A549 (cell line): ENCODE measurements around the gene DTNB. TPM values are rescaled to one million over a fixed set of nuclear protein-coding genes. Genes with fewer than 3 reads are reported as not detected.

Experiments
- ATAC-seq, 2 experiments: fragments of 200-7000 bp in 1 of 2; fragments of >200 bp in 1 of 2; cut with Nextera tagmentation in 1 of 2; cut with Tn5 transposase in 1 of 2; 3 replicates each; pipeline versions ENCODE4 v1.8.0 to v1.9.1; 2018 to 2020; ENCODE audit warnings: mild to moderate bottlenecking in 1 of 2, moderate library complexity in 1 of 2
- CTCF ChIA-PET: fragments of 300-600 bp; sonication (Branson Sonifier 250); formaldehyde crosslinking; extraction: SDS; loops from one replicate; lab custom pipeline; 2021; ENCODE audit warnings: antibody characterized with exemption, inconsistent platforms; lab: Yijun Ruan, JAX
- POLR2A ChIA-PET: fragments of 350-600 bp; formaldehyde crosslinking; extraction: SDS; loops from one replicate; lab custom pipeline; 2021; ENCODE audit warnings: antibody characterized with exemption, inconsistent platforms; lab: Yijun Ruan, JAX
- DNase-seq, 2 experiments: peaks; one replicate each; pipeline versions ENCODE4 v3.0.0 to v3.0.0-alpha.2; 2011 to 2016; ENCODE audit warnings: low read depth in 1 of 2, low spot score in 1 of 2
- FAIRE-seq: peaks from 2 replicates; lab custom pipeline; 2011; peaks lifted over from hg19 to GRCh38; lab: Jason Lieb, UNC
- H3K27ac ChIP-seq, 2 experiments: fragments of >200 bp; sonication (Bioruptor Twin); formaldehyde crosslinking; 3 replicates each; pipeline ENCODE4 v1.5.1; 2016 to 2017
- H3K4me1 ChIP-seq: fragments of >200 bp; sonication (Bioruptor Twin); formaldehyde crosslinking; 3 replicates; pipeline ENCODE4 v1.6.1; 2016
- H3K4me2 ChIP-seq: fragments of >200 bp; sonication (Bioruptor Twin); formaldehyde crosslinking; 3 replicates; pipeline ENCODE4 v1.6.1; 2016
- H3K4me3 ChIP-seq: fragments of >200 bp; sonication (Bioruptor Twin); formaldehyde crosslinking; 3 replicates; pipeline ENCODE4 v1.5.1; 2016
- H3K9me3 ChIP-seq: fragments of >200 bp; sonication (Bioruptor Twin); formaldehyde crosslinking; 3 replicates; pipeline ENCODE4 v1.6.1; 2016
- CBX2 ChIP-seq: fragments of 200-600 bp; sonication (generic); IDR thresholded peaks from 2 replicates; pipeline ENCODE4 v1.6.1; 2016; ENCODE audit warnings: low read depth, mild to moderate bottlenecking, borderline replicate concordance
- CBX8 ChIP-seq: fragments of 200-600 bp; sonication (generic); IDR thresholded peaks from 2 replicates; pipeline ENCODE4 v1.6.1; 2016
- ELK1 ChIP-seq: fragments of 150-350 bp; IDR thresholded peaks from 2 replicates; pipeline ENCODE4 v1.6.1; 2014; ENCODE audit warnings: low read depth, mild to moderate bottlenecking, low read length
- EP300 ChIP-seq, 2 experiments: fragments of >200 bp; sonication (Bioruptor Twin); formaldehyde crosslinking; IDR thresholded peaks; 2 replicates in 1 of 2; 3 replicates in 1 of 2; pipeline ENCODE4 v1.6.1; 2016 to 2017
- HDAC2 ChIP-seq: fragments of 200-600 bp; sonication (generic); IDR thresholded peaks from 2 replicates; pipeline ENCODE4 v1.6.1; 2016
- HOXA7 ChIP-seq: fragments of 250-450 bp; sonication (Bioruptor Pico); IDR thresholded peaks from 2 replicates; pipeline ENCODE4 v1.5.0; 2020; ENCODE audit warnings: mild to moderate bottlenecking, moderate library complexity
- MAX ChIP-seq: IDR thresholded peaks from 2 replicates; pipeline ENCODE4 v1.6.1; 2012
- NFE2L2 ChIP-seq: fragments of 150-350 bp; conservative IDR thresholded peaks from 2 replicates; pipeline ENCODE4 v1.6.1; 2014; ENCODE audit warnings: low read length
- NPAS2 ChIP-seq: fragments of 250-450 bp; sonication (Bioruptor Pico); IDR thresholded peaks from 2 replicates; pipeline ENCODE4 v1.8.0; 2022; ENCODE audit warnings: mild to moderate bottlenecking, moderate library complexity, borderline replicate concordance
- NR3C1 ChIP-seq: fragments of >200 bp; sonication (Bioruptor Twin); formaldehyde crosslinking; IDR thresholded peaks from 3 replicates; pipeline ENCODE4 v1.6.1; 2017
- PBX3 ChIP-seq: IDR thresholded peaks from 2 replicates; pipeline ENCODE4 v1.6.1; 2012
- PHF8 ChIP-seq: fragments of 200-600 bp; sonication (generic); IDR thresholded peaks from 2 replicates; pipeline ENCODE4 v1.6.1; 2016; ENCODE audit warnings: low read depth, mild to moderate bottlenecking, antibody characterized with exemption, moderate library complexity, borderline replicate concordance
- POLR2A ChIP-seq: IDR thresholded peaks from 2 replicates; pipeline ENCODE4 v1.6.1; 2012; ENCODE audit warnings: mild to moderate bottlenecking, low read length
- POLR2AphosphoS2 ChIP-seq: conservative IDR thresholded peaks from 2 replicates; pipeline ENCODE4 v1.6.1; 2012; ENCODE audit warnings: low read length, improper control_type of control experiment, inconsistent platforms
- RAD21 ChIP-seq, 2 experiments: fragments of >200 bp in 1 of 2; sonication (Bioruptor Twin) in 1 of 2; formaldehyde crosslinking in 1 of 2; IDR thresholded peaks in 1 of 2; conservative IDR thresholded peaks in 1 of 2; 2 replicates in 1 of 2; 3 replicates in 1 of 2; pipeline ENCODE4 v1.6.1; 2012 to 2018; ENCODE audit warnings: inconsistent platforms in 1 of 2
- REST ChIP-seq: fragments of 200-600 bp; sonication (generic); IDR thresholded peaks from 2 replicates; pipeline ENCODE4 v1.6.1; 2016; ENCODE audit warnings: antibody characterized with exemption, mild to moderate bottlenecking, moderate library complexity
- ZSCAN20 ChIP-seq: fragments of 250-450 bp; sonication (Bioruptor Pico); IDR thresholded peaks from 2 replicates; pipeline ENCODE4 v1.8.0; 2022; ENCODE audit warnings: mild to moderate bottlenecking, moderate library complexity
- WGBS: methylation state at CpG from one replicate; pipeline ENCODE4 v1.1.6; 2017; ENCODE audit errors: missing lambda C conversion rate; 5-methylcytosine and 5-hydroxymethylcytosine counted together
- polyA plus RNA-seq, 4 experiments: library from polyadenylated mRNA; depleted of rRNA in 3 of 4; stranded (reverse); fragments of >200 nt; fragmentation: RNase III in 1 of 4; extraction: RNeasy Plus Mini Kit Qiagen cat#74134 plus additional on column Dnase treatment in 1 of 4; gene quantifications; 2 replicates in 3 of 4; 3 replicates in 1 of 4; pipeline ENCODE4 v1.2.3, GENCODE V29; 2011 to 2017

DTNB gene
- polyA plus RNA-seq, 2 of the 4 experiments (the other 2 are of a cell fraction), result 11.2 to 32.6 TPM

- ATAC-seq (no peak), DNase-seq (no peak), FAIRE-seq (no peak)
- Histone ChIP-seq H3K4me3 (no peak overlapping the region), H3K4me2 (no peak overlapping the region), H3K4me1 (no peaks in the 10 kb centered on the region), H3K9me3 (no peaks in the 10 kb centered on the region), H3K27ac (no peak overlapping the region)
- CTCF ChIA-PET, result interaction anchor here (1.1 to 4.0 kb wide), 2 partner anchors 151 to 152 kb away, joined by 3 to 20 read pairs; no protein-coding TSS in a partner anchor
- TF ChIP-seq NPAS2 (CRISPR knock-in tag) (no peak), RAD21 (conservative IDR thresholded peaks at IDR 0.05 in 1 of 2, IDR thresholded peaks at IDR 0.05 in 1 of 2) (no peak), POLR2A (no peak), HOXA7 (CRISPR knock-in tag) (no peak), POLR2AphosphoS2 (no peak), CBX8 (no peak), HDAC2 (no peak), NR3C1 (no peak), EP300 (IDR thresholded peaks at IDR 0.05) (no peak), REST (no peak), MAX (no peak), CBX2 (no peak), ELK1 (no peak), ZSCAN20 (CRISPR knock-in tag) (no peak)
- POLR2A ChIA-PET, result no interaction called here
- WGBS, result 67% methylated on average over 4 of the region's 4 CpGs
These were observed 145.2 kb downstream of the DTNB start for GRCh38 chr2:25528173-25528572.

- ATAC-seq, result no peak
- ChIA-PET CTCF (interaction anchor here (0.8 to 4.0 kb wide), 9 partner anchors 12 to 182 kb away, joined by 3 to 20 read pairs (median 4); partner anchors contain the start of gene DNMT3A), POLR2A (no interaction called here)
- TF ChIP-seq NFE2L2 (no peak), PHF8 (no peak), HDAC2 (no peak), POLR2A (no peak)
- H3K27ac ChIP-seq, result no peak overlapping the region
- peaks cover 6% of the 10 kb centered on the region; the same call in 2 of the 3 replicates for H3K4me1 ChIP-seq
- H3K4me3 ChIP-seq, result no peak overlapping the region
- no peaks in the 10 kb centered on the region for H3K9me3 ChIP-seq
- no peak overlapping the region for H3K4me2 ChIP-seq
- WGBS, result 88% methylated on average over 5 of the region's 5 CpGs
- DNase-seq, result no peak
- FAIRE-seq, result no peak
These were observed 148.9 kb downstream of the DTNB start for GRCh38 chr2:25524507-25524906.

GRCh38 chr2:25523060-25523459 lies 150.3 kb downstream of the DTNB start:
- Histone ChIP-seq H3K4me1 (peaks cover 6% of the 10 kb centered on the region; the same call in 2 of the 3 replicates), H3K27ac (no peak overlapping the region), H3K4me2 (no peak overlapping the region), H3K4me3 (no peak overlapping the region), H3K9me3 (no peaks in the 10 kb centered on the region)
- FAIRE-seq (no peak), ATAC-seq (no peak), DNase-seq (no peak)
- WGBS, result 86% methylated on average over 4 of the region's 4 CpGs
- CTCF ChIA-PET, result interaction anchor here (0.6 to 2.1 kb wide), 12 partner anchors 10 to 208 kb away, joined by 3 to 6 read pairs (median 4); partner anchors contain the start of gene DNMT3A
- no peak for TF ChIP-seq PBX3
- POLR2A ChIA-PET, result no interaction called here
